Measurements from ENCODE around the gene FAM200C.

DNA sequence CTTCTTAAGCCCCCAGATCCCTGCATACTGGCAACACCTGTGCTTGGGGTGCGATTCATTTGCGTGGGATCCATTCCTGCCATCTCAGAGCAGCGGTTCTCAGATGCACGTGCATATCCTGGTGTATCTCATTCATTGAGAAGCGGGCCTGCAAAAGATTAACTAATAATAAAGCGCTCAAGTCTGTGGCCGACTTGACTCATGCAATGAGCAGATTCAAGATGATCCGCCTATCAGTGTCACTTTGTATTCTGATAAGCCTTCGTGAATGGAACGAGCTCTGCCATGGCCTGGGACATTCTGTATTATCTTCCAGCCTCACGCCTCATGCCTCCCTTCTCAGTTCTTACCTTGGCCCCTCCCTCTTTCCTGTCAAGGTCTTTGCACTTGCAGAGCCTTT, 51.8 kb downstream of the FAM200C start:
- TF ChIP-seq CTCF (IDR thresholded peaks at IDR 0.05; ENCODE audit: insufficient read depth, low read length, poor library complexity, severe bottlenecking) (no peak), EZH2phosphoT487 (conservative IDR thresholded peaks at IDR 0.05; ENCODE audit: low read length) (no peak)

All from SU-DHL-6 (cell line).